Gastroesophageal sphincter (tissue), 4 donors: ENCODE results near the gene TTLL9. TPM values are rescaled to one million over a fixed set of nuclear protein-coding genes. Genes with fewer than 3 reads are reported as not detected.
"Not testable (repeated sequence)": the region's sequence is repeated elsewhere in the genome, so short reads cannot be mapped to it uniquely, and the experiment has no call there.

ENCODE experiments used
- ATAC-seq: fragments of 150-250 bp; one replicate; pipeline ENCODE4 v1.9.1; 2016; ENCODE audit warnings: mild to moderate bottlenecking, moderate library complexity
- H3K27ac ChIP-seq, 4 donors: fragments of 200-600 bp; sonication (generic) in 3 of 4; 1 replicate in 3 of 4; 2 replicates in 1 of 4; pipeline ENCODE4 v1.5.1; 2016 to 2019
- H3K27me3 ChIP-seq: fragments of 200-600 bp; sonication (generic); one replicate; pipeline ENCODE4 v1.5.1; 2019
- H3K36me3 ChIP-seq, 2 donors: fragments of 200-600 bp; sonication (generic); one replicate each; pipeline ENCODE4 v1.5.1; 2019; ENCODE audit warnings: control low read depth in 1 of 2
- H3K4me1 ChIP-seq, 3 donors: fragments of 200-600 bp; sonication (generic); 1 replicate in 2 of 3; 2 replicates in 1 of 3; pipeline ENCODE4 v1.5.1; 2016 to 2019; ENCODE audit warnings: control low read depth in 2 of 3
- H3K4me3 ChIP-seq, 2 donors: fragments of 200-600 bp; sonication (generic); one replicate each; pipeline ENCODE4 v1.5.1; 2019; ENCODE audit warnings: mild to moderate bottlenecking in 1 of 2, moderate library complexity in 1 of 2
- H3K9me3 ChIP-seq, 3 donors: fragments of 200-600 bp; sonication (generic); one replicate each; pipeline ENCODE4 v1.5.1; 2017 to 2019; ENCODE audit warnings: control low read depth in 2 of 3
- EP300 ChIP-seq: sonication (generic); formaldehyde crosslinking; IDR thresholded peaks from one replicate; pipeline ENCODE4 v1.6.1; 2017; ENCODE audit warnings: antibody characterized with exemption, mild to moderate bottlenecking
- POLR2A ChIP-seq, 2 donors: fragments of 450-650 bp; IDR thresholded peaks; one replicate each; pipeline ENCODE4 v1.6.1; 2017; ENCODE audit warnings: antibody characterized with exemption in 2 of 2, mild to moderate bottlenecking in 2 of 2, moderate library complexity in 1 of 2
- POLR2AphosphoS5 ChIP-seq: sonication (generic); formaldehyde crosslinking; IDR thresholded peaks from one replicate; pipeline ENCODE4 v1.6.1; 2017; ENCODE audit warnings: antibody characterized with exemption
- WGBS, 2 donors: methylation state at CpG; one replicate each; pipeline ENCODE4 v1.1.5; 2018; ENCODE audit warnings: low coverage in 1 of 2; 5-methylcytosine and 5-hydroxymethylcytosine counted together
- total RNA-seq, 4 donors: library from RNA; depleted of rRNA; stranded (reverse); fragments of >200 nt; gene quantifications; one replicate each; pipeline ENCODE4 v1.1.0, GENCODE V29; 2016
- TF ChIP-seq, protein P1 (sequence below), 4 experiments: fragments of 200-600 bp in 2 of 4; fragments of 450-650 bp in 2 of 4; sonication (generic) in 1 of 4; IDR thresholded peaks; one replicate each; pipeline ENCODE4 v1.5.1; 2017 to 2019; ENCODE audit warnings: antibody characterized with exemption in 4 of 4, mild to moderate bottlenecking in 2 of 4, moderate library complexity in 2 of 4

TTLL9 gene
- total RNA-seq, 4 donors from 2014 or later, result 0.47 TPM; not detected in 3

DNA sequence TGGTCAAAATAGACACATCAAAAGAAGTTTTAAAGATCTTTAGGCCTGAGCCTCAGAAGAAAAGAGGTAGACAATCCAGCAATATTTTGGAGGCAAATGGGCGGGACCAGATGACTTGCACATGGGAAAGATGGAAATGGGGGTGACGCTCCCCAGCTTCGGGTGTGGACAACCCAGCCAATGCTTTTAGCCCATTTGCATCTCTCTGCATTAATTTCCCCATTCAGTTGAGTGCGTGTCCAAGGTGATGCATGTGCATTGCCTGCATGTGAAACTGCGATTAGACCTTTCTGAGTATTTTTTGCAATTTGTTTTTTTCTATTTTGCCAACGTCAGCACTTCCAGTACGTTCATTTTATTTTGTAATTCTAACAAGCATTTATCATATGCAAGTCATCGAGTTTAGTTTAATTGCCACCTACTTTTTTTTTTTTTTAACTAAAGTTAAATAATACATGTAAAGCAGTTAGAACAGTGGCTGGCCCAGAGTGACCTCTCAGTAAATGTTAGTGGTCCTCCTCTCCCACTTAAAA, 57.3 kb downstream of the TTLL9 start:
- TF ChIP-seq, protein P1, sequence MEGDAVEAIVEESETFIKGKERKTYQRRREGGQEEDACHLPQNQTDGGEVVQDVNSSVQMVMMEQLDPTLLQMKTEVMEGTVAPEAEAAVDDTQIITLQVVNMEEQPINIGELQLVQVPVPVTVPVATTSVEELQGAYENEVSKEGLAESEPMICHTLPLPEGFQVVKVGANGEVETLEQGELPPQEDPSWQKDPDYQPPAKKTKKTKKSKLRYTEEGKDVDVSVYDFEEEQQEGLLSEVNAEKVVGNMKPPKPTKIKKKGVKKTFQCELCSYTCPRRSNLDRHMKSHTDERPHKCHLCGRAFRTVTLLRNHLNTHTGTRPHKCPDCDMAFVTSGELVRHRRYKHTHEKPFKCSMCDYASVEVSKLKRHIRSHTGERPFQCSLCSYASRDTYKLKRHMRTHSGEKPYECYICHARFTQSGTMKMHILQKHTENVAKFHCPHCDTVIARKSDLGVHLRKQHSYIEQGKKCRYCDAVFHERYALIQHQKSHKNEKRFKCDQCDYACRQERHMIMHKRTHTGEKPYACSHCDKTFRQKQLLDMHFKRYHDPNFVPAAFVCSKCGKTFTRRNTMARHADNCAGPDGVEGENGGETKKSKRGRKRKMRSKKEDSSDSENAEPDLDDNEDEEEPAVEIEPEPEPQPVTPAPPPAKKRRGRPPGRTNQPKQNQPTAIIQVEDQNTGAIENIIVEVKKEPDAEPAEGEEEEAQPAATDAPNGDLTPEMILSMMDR (IDR thresholded peaks at IDR 0.05), result no peak
- TF ChIP-seq POLR2AphosphoS5 (no peak), POLR2A (IDR thresholded peaks at IDR 0.05) (no peak), EP300 (no peak)
- H3K4me3 ChIP-seq, result no peak overlapping the region
- no peak for ATAC-seq
- H3K27me3 ChIP-seq, result peaks cover 47% of the 10 kb centered on the region
- no peaks in the 10 kb centered on the region for H3K9me3 ChIP-seq
- H3K27ac ChIP-seq, result no peak overlapping the region
- WGBS, 2 donors, result 66 to 82% methylated on average over 7 of the region's 8 CpGs
- no peaks in the 10 kb centered on the region for H3K4me1 ChIP-seq
- H3K36me3 ChIP-seq, result no peaks in the 10 kb centered on the region

DNA sequence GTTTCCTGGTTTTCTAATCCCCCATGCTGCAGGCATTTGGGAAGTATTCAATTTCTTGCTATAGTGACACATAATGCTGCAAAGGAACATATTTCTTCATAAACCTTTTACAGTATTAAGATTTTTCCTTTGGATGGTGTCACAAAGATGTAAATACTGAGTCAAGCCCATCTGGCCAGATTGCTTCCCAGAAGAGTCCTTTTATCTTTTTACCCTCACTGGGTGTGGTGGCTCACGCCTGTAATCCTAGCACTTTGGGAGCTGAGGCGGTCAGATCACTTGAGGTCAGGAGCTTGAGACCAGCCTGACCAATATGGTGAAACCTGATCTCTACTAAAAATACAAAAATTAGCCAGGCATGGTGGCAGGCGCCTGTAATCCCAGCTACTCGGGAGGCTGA, 59.2 kb downstream of the TTLL9 start:
- H3K27me3 ChIP-seq, result peaks cover 31% of the 10 kb centered on the region
- H3K27ac ChIP-seq, H3K36me3 ChIP-seq, H3K9me3 ChIP-seq, H3K4me1 ChIP-seq, H3K4me3 ChIP-seq, ATAC-seq: not testable (repeated sequence)
- WGBS, 2 donors, result 30 to 83% methylated on average over 1 to 2 of the region's 4 CpGs

DNA sequence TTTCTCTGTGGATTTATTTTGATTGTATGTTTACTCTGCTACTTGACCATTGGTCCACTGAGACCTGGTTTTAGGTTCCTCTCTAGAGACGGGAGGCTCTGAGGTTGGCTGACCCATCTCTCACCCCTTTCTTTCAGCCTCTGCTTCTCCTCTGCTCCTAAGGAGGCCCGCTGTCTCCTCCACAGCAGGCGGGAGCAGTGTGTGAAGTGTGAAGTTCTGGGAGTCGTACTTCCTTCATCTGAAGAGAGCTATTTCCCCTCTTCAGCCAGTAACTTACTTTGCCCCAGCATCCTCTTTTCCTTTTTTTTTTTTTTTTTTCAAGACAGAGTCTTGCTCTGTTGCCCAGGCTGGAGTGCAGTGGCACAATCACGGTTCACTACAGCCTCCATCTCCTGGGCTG, 60.3 kb downstream of the TTLL9 start:
- Histone ChIP-seq H3K36me3 (no peaks in the 10 kb centered on the region), H3K4me3 (no peak overlapping the region), H3K4me1 (no peaks in the 10 kb centered on the region), H3K27me3 (peaks cover 20% of the 10 kb centered on the region), H3K27ac (no peak overlapping the region), H3K9me3 (no peaks in the 10 kb centered on the region)
- 41% methylated on average over 5 of the region's 5 CpGs; no CpG with 5 or more reads in 1 of the 2 donors for WGBS, 2 donors
- no peak for ATAC-seq
- TF ChIP-seq EP300, result no peak

DNA sequence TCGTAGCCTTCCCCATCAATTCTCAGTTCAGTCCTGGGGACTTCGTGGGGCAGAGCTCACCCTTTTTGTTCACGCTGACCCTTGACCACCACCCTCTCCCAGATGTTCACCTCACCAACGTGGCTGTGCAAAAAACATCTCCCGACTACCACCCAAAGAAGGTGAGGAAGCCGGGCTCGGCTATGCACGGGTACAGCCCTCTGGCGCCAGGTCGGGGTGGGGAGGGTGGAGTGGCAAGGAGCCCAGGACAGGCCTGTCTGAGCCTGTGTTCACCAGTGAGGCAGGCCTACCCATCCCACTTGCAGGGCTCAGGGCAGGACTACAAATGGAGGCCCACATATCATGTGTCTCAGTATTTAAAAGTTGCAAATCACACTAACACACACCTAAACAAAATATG, 63.3 kb downstream of the TTLL9 start:
- Histone ChIP-seq H3K9me3 (no peaks in the 10 kb centered on the region), H3K4me1 (no peaks in the 10 kb centered on the region), H3K36me3 (no peaks in the 10 kb centered on the region), H3K27me3 (no peaks in the 10 kb centered on the region), H3K4me3 (no peak overlapping the region), H3K27ac (no peak overlapping the region)
- no peak for ATAC-seq
- no peak for TF ChIP-seq POLR2AphosphoS5
- TF ChIP-seq POLR2A (IDR thresholded peaks at IDR 0.05), result no peak
- TF ChIP-seq, protein P1 (IDR thresholded peaks at IDR 0.05), result no peak
- TF ChIP-seq EP300, result no peak
- WGBS, 2 donors, result 72% methylated on average over 3 of the region's 10 CpGs; no CpG with 5 or more reads in 1 of the 2 donors

DNA sequence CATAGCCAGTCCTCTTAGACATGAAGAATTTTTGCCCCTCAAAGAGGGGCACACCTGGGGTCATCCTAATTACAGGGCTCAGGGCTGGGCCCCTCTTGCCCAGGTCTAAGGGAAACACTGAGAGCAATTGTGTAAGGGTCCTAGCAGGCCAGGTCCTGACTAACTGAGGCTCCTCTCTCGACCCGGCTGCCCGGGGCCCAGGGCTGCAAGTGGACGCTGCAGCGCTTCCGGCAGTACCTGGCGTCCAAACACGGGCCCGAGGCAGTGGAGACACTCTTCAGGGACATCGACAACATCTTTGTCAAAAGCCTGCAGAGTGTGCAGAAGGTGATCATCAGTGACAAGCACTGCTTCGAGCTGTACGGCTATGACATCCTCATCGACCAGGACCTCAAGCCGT, 64.1 kb downstream of the TTLL9 start:
- Histone ChIP-seq H3K9me3 (no peaks in the 10 kb centered on the region), H3K36me3 (no peaks in the 10 kb centered on the region), H3K4me3 (no peak overlapping the region), H3K27ac (no peak overlapping the region), H3K27me3 (no peaks in the 10 kb centered on the region), H3K4me1 (no peaks in the 10 kb centered on the region)
- no peak for TF ChIP-seq POLR2AphosphoS5
- no peak for TF ChIP-seq POLR2A (IDR thresholded peaks at IDR 0.05)
- TF ChIP-seq, protein P1 (IDR thresholded peaks at IDR 0.05), result no peak
- TF ChIP-seq EP300, result no peak
- ATAC-seq, result no peak
- WGBS, 2 donors, result 89% methylated on average over 10 of the region's 14 CpGs; no CpG with 5 or more reads in 1 of the 2 donors

DNA sequence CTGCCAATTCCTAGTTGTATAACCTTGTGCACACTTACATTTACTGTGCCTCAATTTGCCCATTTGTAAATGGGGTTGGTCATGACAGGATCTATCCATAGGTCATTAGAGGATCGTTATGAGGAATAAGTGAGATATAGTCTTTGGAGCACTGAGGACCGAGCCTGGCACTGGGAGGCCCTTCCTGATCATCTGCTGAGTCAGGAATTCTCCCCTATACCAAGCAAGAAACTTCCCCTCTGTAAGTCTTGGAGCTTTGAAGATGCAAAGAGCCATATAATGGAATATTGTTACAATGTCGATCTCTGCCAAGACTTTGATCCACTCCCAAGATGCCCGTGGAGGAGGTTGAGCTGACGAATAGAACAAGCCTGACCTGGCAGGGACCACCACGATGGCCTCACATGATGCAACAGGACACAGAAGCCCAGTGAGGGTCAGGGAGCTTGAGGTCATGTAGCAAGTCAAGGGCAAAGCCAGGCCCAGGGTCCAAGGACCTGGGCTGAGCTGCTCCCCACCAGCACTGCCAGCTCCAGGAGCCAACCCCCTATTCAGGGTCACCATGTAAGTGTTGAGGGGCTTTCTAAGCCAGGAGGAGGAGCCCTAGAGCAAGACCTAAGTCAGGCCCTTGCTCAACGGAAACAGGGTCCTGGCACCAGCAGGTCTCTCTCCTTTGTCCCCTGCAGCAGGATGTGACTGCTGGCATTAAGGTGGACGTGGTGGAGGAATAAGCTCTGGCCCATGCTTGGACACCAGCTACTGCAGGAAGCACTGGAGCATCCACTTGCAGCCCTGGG, 64.7 kb downstream of the TTLL9 start:
- H3K4me3 ChIP-seq, result no peak overlapping the region
- no peaks in the 10 kb centered on the region for H3K27me3 ChIP-seq
- H3K27ac ChIP-seq, result no peak overlapping the region
- no peaks in the 10 kb centered on the region for H3K36me3 ChIP-seq
- ATAC-seq, result no peak
- TF ChIP-seq POLR2AphosphoS5 (no peak), POLR2A (IDR thresholded peaks at IDR 0.05) (no peak), EP300 (no peak)
- TF ChIP-seq, protein P1 (IDR thresholded peaks at IDR 0.05), result no peak
- H3K4me1 ChIP-seq, result no peaks in the 10 kb centered on the region
- WGBS, 2 donors, result 20 to 68% methylated on average over 2 to 4 of the region's 8 CpGs
- H3K9me3 ChIP-seq, result no peaks in the 10 kb centered on the region
